Spleen (tissue), 11 donors: ENCODE data around the gene PAX7. TPM values are rescaled to one million over a fixed set of nuclear protein-coding genes. Genes with fewer than 3 reads are reported as not detected.

Source experiments
- DNase-seq: peaks from one replicate; pipeline ENCODE4 v3.0.0-alpha.2; 2020
- H3K27ac ChIP-seq, 8 donors: fragments of 200-600 bp; sonication (generic) in 7 of 8; 1 replicate in 4 of 8; 2 replicates in 4 of 8; pipeline versions ENCODE4 v1.5.0 to v1.8.0; 2016 to 2021; ENCODE audit warnings: inconsistent platforms in 4 of 8, mild to moderate bottlenecking in 4 of 8, moderate library complexity in 1 of 8
- H3K27me3 ChIP-seq, 7 donors: fragments of 200-600 bp; sonication (generic) in 6 of 7; replicated peaks in 1 of 7; 1 replicate in 4 of 7; 2 replicates in 3 of 7; pipeline versions ENCODE4 v1.5.0 to v1.8.0; 2016 to 2021; ENCODE audit warnings: inconsistent platforms in 3 of 7, mild to moderate bottlenecking in 1 of 7
- H3K36me3 ChIP-seq, 6 donors: fragments of 200-600 bp; sonication (generic) in 5 of 6; 1 replicate in 4 of 6; 2 replicates in 2 of 6; pipeline versions ENCODE4 v1.5.0 to v1.8.0; 2016 to 2021; ENCODE audit warnings: inconsistent platforms in 2 of 6
- H3K4me1 ChIP-seq, 6 donors: fragments of 200-600 bp; sonication (generic) in 5 of 6; 1 replicate in 3 of 6; 2 replicates in 3 of 6; pipeline versions ENCODE4 v1.5.0 to v1.8.0; 2016 to 2021; ENCODE audit warnings: inconsistent platforms in 3 of 6
- H3K4me3 ChIP-seq, 8 donors: fragments of 200-600 bp; sonication (generic) in 7 of 8; 1 replicate in 4 of 8; 2 replicates in 4 of 8; pipeline versions ENCODE4 v1.5.0 to v1.8.0; 2016 to 2021; ENCODE audit warnings: inconsistent platforms in 4 of 8, mild to moderate bottlenecking in 4 of 8, moderate library complexity in 2 of 8
- H3K9me3 ChIP-seq, 8 donors: fragments of 200-600 bp; sonication (generic) in 7 of 8; 1 replicate in 4 of 8; 2 replicates in 4 of 8; pipeline versions ENCODE4 v1.5.0 to v1.8.0; 2016 to 2021; ENCODE audit warnings: inconsistent platforms in 4 of 8
- POLR2A ChIP-seq, 3 donors: fragments of 450-650 bp; IDR thresholded peaks; one replicate each; pipeline ENCODE4 v1.5.1; 2017; ENCODE audit warnings: antibody characterized with exemption in 3 of 3, mild to moderate bottlenecking in 1 of 3
- POLR2AphosphoS5 ChIP-seq, 3 donors: sonication (generic); formaldehyde crosslinking; IDR thresholded peaks; one replicate each; pipeline ENCODE4 v1.5.1; 2017; ENCODE audit warnings: antibody characterized with exemption in 3 of 3
- WGBS, 5 donors: extraction: QIAGEN DNeasy Blood & Tissue Kit in 3 of 5; methylation state at CpG; one replicate each; pipeline versions ENCODE4 v1.1.5 to v1.1.7; 2013 to 2018; 5-methylcytosine and 5-hydroxymethylcytosine counted together
- intact Hi-C: fragments of 100-400 bp; cut with DNase I; formaldehyde crosslinking; loops from one replicate; pipeline ENCODE4 v1.15.0; 2023; ENCODE audit warnings: low total_unique reads
- polyA plus RNA-seq, 3 donors: library from polyadenylated mRNA; stranded (reverse); fragments of 200-250 nt; gene quantifications; one replicate each; pipeline ENCODE4 v1.2.1, GENCODE V29; 2013
- total RNA-seq, 7 donors: library from RNA; depleted of rRNA in 3 of 7; stranded (reverse); fragments of >200 nt in 3 of 7; fragmentation: NEBNext Ultra II Directional in 4 of 7; extraction: Animal tissue kit (Norgen Biotek cat#: 25700) in 4 of 7; gene quantifications; one replicate each; pipeline versions ENCODE4 v1.1.0 to v1.2.1, GENCODE V29; 2016 to 2021
- TF ChIP-seq, protein P1 (sequence below), 11 experiments: fragments of 200-600 bp in 7 of 11; fragments of 450-650 bp in 4 of 11; sonication (generic) in 4 of 11; IDR thresholded peaks in 8 of 11; conservative IDR thresholded peaks in 3 of 11; 1 replicate in 7 of 11; 2 replicates in 4 of 11; pipeline versions ENCODE4 v1.4.0 to v1.8.0; 2016 to 2021; ENCODE audit warnings: antibody characterized with exemption in 11 of 11, inconsistent platforms in 4 of 11, mild to moderate bottlenecking in 1 of 11
- donor health status: healthy with polysubstance abuse.
- donor health status: DM: no; HTN: no; CAD: no; lungs with moderate emphysema.
- donor health status: DM: no; HTN: no; CAD: no.
- donor health status: Bipolar disorder and iron deficiency.
- donor health status: healthy.
- donor health status: DM: no; HTN: no; CAD: no.
- donor health status: DM: yes; HTN: yes; CAD: no.

The PAX7 gene
- total and polyA plus RNA-seq, 10 donors = not detected

DNA sequence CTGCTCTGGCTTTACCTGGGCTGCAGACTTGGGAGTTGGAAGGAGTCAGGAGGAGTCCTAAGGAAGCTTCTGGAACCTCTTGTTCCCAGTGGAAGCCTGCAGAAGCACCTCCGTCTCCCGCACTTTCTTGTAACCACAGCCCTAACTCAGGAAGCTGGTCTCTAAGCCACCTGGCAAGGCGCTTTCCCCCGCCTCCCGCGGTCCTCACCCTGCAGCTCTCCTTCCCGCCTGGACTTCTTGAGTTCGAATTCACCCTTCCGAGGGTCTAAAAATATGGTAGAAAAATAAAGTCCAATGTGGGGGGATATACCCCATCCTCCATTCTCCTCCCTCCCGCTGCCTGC lies 15.1 kb downstream of the PAX7 start:
- TF ChIP-seq, protein P1, sequence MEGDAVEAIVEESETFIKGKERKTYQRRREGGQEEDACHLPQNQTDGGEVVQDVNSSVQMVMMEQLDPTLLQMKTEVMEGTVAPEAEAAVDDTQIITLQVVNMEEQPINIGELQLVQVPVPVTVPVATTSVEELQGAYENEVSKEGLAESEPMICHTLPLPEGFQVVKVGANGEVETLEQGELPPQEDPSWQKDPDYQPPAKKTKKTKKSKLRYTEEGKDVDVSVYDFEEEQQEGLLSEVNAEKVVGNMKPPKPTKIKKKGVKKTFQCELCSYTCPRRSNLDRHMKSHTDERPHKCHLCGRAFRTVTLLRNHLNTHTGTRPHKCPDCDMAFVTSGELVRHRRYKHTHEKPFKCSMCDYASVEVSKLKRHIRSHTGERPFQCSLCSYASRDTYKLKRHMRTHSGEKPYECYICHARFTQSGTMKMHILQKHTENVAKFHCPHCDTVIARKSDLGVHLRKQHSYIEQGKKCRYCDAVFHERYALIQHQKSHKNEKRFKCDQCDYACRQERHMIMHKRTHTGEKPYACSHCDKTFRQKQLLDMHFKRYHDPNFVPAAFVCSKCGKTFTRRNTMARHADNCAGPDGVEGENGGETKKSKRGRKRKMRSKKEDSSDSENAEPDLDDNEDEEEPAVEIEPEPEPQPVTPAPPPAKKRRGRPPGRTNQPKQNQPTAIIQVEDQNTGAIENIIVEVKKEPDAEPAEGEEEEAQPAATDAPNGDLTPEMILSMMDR (IDR thresholded peaks at IDR 0.05 in 8 of 11, conservative IDR thresholded peaks at IDR 0.05 in 3 of 11) = no peak
- TF ChIP-seq POLR2AphosphoS5 (IDR thresholded peaks at IDR 0.05) (no peak), POLR2A (IDR thresholded peaks at IDR 0.05) (no peak)
- 3 to 5% (median 4%) methylated on average over 10 of the region's 10 CpGs for WGBS, 5 donors
- DNase-seq = no peak
- H3K9me3 ChIP-seq = no peaks in the 10 kb centered on the region
- peaks cover 0 to 48% (median 25%) of the 10 kb centered on the region in 6 donors for H3K4me1 ChIP-seq
- no peak overlapping the region for H3K4me3 ChIP-seq
- intact Hi-C loops = no loop called here
- H3K36me3 ChIP-seq = no peaks in the 10 kb centered on the region
- H3K27ac ChIP-seq = no peak overlapping the region
- H3K27me3 ChIP-seq = peaks cover 6 to 100% (median 98%) of the 10 kb centered on the region in 7 donors

DNA sequence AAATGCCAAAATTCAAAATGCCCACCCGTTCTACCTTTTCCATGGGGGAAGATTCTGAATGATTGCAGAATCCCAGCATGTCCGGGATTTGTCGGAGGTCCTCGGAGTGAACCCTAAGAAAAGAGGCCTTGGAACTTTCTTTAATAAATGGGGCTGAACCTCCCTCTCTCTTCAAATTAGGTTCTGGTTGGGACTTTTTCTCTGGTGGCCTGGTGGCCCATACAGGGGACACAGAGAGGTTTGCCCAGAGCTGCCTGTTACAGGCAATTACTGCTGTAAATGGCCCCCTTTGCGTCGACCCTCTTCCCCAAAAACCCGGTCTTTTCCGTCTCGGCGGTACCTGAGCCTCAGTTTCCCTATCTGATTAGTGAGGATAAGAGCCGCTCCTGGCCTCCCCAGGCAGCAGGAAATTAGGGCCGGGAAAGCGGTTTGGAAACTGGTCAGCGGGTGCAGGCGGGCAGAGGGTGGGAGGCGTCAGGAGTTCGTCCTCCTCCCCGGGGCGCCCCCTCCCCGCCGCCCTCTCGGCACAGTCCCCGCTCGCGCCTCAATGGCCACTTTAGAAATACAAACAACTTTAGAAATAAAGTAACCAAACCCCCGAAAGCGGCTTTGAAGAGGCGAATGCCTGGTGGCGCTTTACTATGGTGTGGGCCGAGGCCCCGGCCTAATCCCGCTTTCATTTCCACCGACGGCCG lies 15.6 kb downstream of the PAX7 start:
- TF ChIP-seq POLR2A (IDR thresholded peaks at IDR 0.05) (no peak), POLR2AphosphoS5 (IDR thresholded peaks at IDR 0.05) (no peak)
- TF ChIP-seq, protein P1 (IDR thresholded peaks at IDR 0.05 in 8 of 11, conservative IDR thresholded peaks at IDR 0.05 in 3 of 11) = no peak
- H3K27me3 ChIP-seq = peaks cover 2 to 100% (median 94%) of the 10 kb centered on the region in 7 donors

DNA sequence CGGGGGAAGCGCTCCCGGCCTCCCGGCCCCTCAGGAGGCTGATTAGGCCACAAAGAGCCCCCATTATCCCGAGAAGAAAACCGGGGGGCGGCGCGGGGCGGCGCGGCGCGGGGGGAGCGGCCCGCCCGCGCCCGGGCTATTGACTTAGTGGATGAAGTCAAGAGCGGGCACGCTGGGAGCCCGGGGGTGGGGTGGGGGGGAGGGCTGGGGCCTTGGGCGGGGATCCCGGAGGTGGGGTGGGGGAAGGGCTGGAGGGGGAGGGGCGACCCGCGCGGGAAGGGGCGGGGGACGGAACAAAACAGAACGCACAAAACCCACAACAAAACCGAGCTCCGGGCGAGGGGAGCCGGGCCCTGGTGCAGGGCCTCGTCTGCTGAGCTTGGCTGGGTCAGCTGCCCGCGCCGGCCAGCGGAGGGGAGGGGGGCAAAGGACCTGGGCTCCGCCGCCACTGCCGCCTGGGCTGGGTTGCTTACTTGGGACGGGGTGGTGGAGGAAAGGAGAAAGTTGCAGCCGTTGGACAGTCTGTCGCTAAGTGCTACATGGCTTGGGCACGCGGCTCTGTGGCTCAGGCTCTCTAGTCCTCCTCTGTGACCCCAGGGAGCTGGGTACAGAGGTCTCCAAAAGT lies 16.3 kb downstream of the PAX7 start:
- Histone ChIP-seq H3K27me3 (peaks cover 0 to 100% (median 90%) of the 10 kb centered on the region in 7 donors), H3K27ac (no peak overlapping the region), H3K36me3 (no peaks in the 10 kb centered on the region), H3K4me1 (peaks cover 0 to 48% (median 25%) of the 10 kb centered on the region in 6 donors), H3K9me3 (no peaks in the 10 kb centered on the region), H3K4me3 (peak overlapping the region in 4 of 8 donors; percentile 4 to 50 (median 22))
- WGBS, 5 donors = 1 to 5% (median 3%) methylated on average over 17 to 47 of the region's 48 CpGs
- no peak for DNase-seq
- intact Hi-C loops = no loop called here
- TF ChIP-seq POLR2A (IDR thresholded peaks at IDR 0.05) (no peak), POLR2AphosphoS5 (IDR thresholded peaks at IDR 0.05) (no peak)
- TF ChIP-seq, protein P1 (IDR thresholded peaks at IDR 0.05 in 8 of 11, conservative IDR thresholded peaks at IDR 0.05 in 3 of 11) = no peak

More for the DNA sequence above, 15.6 kb downstream of the PAX7 start:
- Histone ChIP-seq H3K9me3 (no peaks in the 10 kb centered on the region), H3K4me1 (peaks cover 0 to 48% (median 25%) of the 10 kb centered on the region in 6 donors), H3K36me3 (no peaks in the 10 kb centered on the region), H3K4me3 (peak overlapping the region in 4 of 8 donors; percentile 4 to 50 (median 22)), H3K27ac (no peak overlapping the region)
- WGBS, 5 donors = 3 to 5% (median 4%) methylated on average over 34 to 35 of the region's 35 CpGs
- intact Hi-C loops = no loop called here
- DNase-seq = no peak

DNA sequence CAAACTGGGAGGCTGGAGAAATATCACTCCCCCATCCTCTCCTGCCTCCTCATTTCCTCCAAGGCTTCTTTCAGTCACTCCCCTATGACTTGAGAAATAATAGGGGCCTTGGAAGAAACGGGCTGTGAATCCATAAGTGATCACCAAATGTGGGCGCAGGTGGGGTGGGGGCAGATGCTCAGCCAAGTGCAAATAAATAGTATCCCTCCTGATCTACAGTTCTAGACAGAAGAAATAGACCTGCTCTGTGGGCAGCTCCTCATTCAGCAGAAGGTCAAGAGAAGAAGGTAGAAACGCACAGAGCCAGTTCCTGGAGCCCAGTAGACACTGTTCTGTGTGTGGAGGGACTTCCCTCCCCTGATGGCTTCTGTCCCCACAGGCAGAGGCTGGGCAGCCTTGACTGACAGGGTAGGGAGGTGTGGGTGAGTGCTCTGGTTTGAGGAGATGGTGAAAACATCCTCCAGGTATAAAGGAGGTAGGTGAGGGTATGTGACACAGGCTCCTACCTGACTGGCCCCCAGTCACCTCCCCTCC lies 17.1 kb downstream of the PAX7 start:
- Histone ChIP-seq H3K27me3 (peaks cover 0 to 100% (median 90%) of the 10 kb centered on the region in 7 donors), H3K36me3 (no peaks in the 10 kb centered on the region), H3K27ac (no peak overlapping the region), H3K4me3 (no peak overlapping the region), H3K9me3 (no peaks in the 10 kb centered on the region), H3K4me1 (peaks cover 0 to 43% (median 24%) of the 10 kb centered on the region in 6 donors)
- TF ChIP-seq POLR2AphosphoS5 (IDR thresholded peaks at IDR 0.05) = no peak
- TF ChIP-seq POLR2A (IDR thresholded peaks at IDR 0.05) = no peak
- TF ChIP-seq, protein P1 (IDR thresholded peaks at IDR 0.05 in 8 of 11, conservative IDR thresholded peaks at IDR 0.05 in 3 of 11) = no peak
- no peak for DNase-seq
- intact Hi-C loops = no loop called here
- WGBS, 5 donors = 15 to 32% (median 23%) methylated on average over 3 of the region's 3 CpGs
